ENCODE measurements around the gene NUTM2D.
"Not testable (repeated sequence)": the region's sequence is repeated elsewhere in the genome, so short reads cannot be mapped to it uniquely, and the experiment has no call there.

Gene NUTM2D

DNA sequence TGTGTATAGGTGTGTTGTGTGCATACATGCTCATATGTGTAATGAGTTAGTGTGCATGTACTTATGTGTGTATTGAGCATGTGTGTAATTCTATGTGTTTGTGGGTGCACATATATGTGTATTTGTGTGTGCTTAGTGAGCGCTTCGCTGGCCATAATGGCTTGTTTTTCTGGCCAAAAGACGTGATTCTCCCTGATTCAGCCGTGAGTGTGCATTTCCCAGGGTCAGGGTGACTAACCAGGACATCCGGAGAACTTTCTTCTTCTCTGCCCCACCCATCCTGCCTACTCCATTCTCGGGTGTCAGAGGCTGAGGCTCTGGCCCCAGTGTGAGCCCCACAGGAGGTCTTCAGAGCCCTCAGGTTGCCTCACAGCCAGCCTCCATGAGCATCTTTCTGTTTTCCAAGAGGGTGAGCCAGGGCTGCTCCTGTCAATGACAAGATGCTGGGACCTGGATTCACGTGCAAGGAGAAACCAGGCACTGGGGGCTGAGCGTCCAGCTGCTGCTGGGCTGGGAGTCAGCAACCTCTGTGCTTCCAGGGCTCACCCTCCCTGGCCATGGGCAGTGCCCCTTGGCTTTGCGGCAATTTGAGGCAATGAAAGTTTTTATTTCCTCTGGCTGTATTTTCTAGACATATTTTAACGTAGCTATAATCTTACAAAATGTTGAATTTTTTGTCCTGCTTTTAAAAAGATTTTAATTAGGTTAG, 25.8 kb downstream of the NUTM2D start:
- not testable (repeated sequence) for H3K9ac ChIP-seq (ENCODE audit: low read length); H3K9me3 ChIP-seq (ENCODE audit: control insufficient read depth, low read depth, low read length); H3K4me3 ChIP-seq (ENCODE audit: low read length); H3K27ac ChIP-seq (ENCODE audit: low read length); H3K27me3 ChIP-seq (ENCODE audit: control insufficient read depth, insufficient read depth, low read length); H3K36me3 ChIP-seq (ENCODE audit: control insufficient read depth, low read depth, low read length); H3K4me1 ChIP-seq (ENCODE audit: control insufficient read depth, low read depth, low read length)

DNA sequence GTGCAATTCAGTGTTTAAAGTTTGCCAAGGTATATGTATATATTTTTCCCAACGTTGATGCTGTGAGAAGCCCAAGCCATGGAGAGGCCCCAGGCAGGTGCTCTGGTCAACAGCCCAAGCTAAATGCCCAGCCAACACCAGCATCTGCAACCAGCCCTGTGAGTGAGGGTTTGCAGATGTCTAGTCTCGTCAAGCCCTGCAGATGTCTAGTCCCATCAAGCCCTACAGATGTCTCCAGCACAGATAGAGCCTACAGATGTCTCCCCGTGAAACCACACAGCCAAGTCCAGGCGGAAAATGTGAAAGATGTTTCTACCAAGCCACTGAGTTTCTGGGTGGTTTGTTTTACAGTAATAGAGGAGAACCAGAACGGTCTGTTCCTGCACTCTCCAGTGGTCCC, 26.7 kb downstream of the NUTM2D start:
- not testable (repeated sequence) for H3K9me3 ChIP-seq (ENCODE audit: control insufficient read depth, low read depth, low read length); H3K4me1 ChIP-seq (ENCODE audit: control insufficient read depth, low read depth, low read length); H3K27ac ChIP-seq (ENCODE audit: low read length); H3K9ac ChIP-seq (ENCODE audit: low read length); H3K27me3 ChIP-seq (ENCODE audit: control insufficient read depth, insufficient read depth, low read length); H3K4me3 ChIP-seq (ENCODE audit: low read length); H3K36me3 ChIP-seq (ENCODE audit: control insufficient read depth, low read depth, low read length)

DNA sequence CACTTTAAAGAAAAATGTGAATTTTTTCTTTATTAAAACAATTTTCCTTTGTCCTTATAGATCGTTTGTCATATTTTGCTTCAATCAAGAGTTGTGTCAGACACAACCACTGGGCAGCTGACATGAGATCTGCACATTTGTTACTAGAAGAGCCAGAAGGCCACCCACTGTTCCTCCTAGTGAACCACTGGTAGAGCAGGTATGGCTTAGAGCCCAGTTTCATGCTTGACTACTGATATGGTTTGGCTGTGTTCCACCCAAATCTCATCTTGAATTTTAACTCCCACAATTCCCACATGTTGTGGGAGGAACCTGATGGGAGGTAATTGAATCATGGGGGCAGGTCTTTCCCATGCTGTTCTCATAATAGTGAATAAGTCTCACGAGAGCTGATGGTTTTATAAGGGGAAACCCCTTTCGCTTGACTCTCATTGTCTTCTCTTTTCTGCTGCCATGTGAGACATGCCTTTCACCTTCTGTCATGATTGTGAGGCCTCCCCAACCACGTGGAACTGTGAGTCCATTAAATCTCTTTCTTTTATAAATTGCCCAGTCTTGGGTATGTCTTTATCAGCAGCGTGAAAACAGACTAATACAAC, 28.3 kb downstream of the NUTM2D start:
- H3K9me3 ChIP-seq (ENCODE audit: control insufficient read depth, low read depth, low read length); H3K9ac ChIP-seq (ENCODE audit: low read length); H3K4me1 ChIP-seq (ENCODE audit: control insufficient read depth, low read depth, low read length); H3K4me3 ChIP-seq (ENCODE audit: low read length); H3K27ac ChIP-seq (ENCODE audit: low read length); H3K36me3 ChIP-seq (ENCODE audit: control insufficient read depth, low read depth, low read length); H3K27me3 ChIP-seq (ENCODE audit: control insufficient read depth, insufficient read depth, low read length): not testable (repeated sequence)

DNA sequence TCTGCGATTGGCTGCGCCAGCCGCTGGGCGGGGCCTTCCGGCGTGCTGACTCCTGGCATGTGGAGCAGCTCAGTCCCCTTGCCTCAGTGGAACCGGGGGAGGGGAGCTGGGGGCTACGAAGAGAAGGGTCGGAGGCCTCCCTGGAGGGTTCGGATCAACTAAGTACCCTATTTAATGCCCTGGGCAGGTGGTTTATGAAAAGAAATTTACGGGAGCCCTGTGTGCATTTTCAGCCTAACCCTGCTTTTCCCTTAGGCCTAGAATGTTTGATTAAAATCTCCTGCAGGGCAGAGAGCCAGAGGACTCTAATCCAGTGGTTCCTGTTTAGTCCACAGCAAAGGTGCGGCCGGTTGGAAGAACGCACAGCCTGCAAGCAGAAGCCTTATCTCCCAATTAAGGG, 33.8 kb downstream of the NUTM2D start:
- H3K27me3 ChIP-seq (ENCODE audit: control insufficient read depth, insufficient read depth, low read length); H3K9me3 ChIP-seq (ENCODE audit: control insufficient read depth, low read depth, low read length): not testable (repeated sequence)

DNA sequence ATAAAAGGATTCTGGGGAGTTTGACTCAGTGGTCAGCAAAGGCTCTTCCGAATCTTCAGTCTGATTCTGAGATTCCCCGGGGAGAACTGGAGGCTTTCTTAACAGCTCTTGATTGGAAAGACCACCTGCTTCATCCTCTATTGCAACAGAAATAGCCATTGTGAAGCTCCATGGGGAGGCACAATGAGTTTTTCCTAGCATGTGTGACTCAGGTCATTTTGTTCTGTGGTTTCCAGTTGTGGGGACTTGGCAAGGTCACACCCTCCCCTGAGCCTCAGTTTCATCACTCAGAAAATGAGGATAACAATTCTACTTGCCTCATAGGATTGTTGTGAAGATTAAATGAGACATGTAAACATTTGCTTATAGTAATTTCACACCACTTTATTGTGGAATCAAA, 38.7 kb downstream of the NUTM2D start:
- not testable (repeated sequence) for H3K9ac ChIP-seq (ENCODE audit: low read length); H3K4me1 ChIP-seq (ENCODE audit: control insufficient read depth, low read depth, low read length); H3K36me3 ChIP-seq (ENCODE audit: control insufficient read depth, low read depth, low read length); H3K27me3 ChIP-seq (ENCODE audit: control insufficient read depth, insufficient read depth, low read length); H3K27ac ChIP-seq (ENCODE audit: low read length); H3K9me3 ChIP-seq (ENCODE audit: control insufficient read depth, low read depth, low read length); H3K4me3 ChIP-seq (ENCODE audit: low read length)

More for the DNA sequence above, 33.8 kb downstream of the NUTM2D start:
- H3K27ac ChIP-seq (ENCODE audit: low read length); H3K36me3 ChIP-seq (ENCODE audit: control insufficient read depth, low read depth, low read length); H3K4me3 ChIP-seq (ENCODE audit: low read length); H3K9ac ChIP-seq (ENCODE audit: low read length); H3K4me1 ChIP-seq (ENCODE audit: control insufficient read depth, low read depth, low read length): not testable (repeated sequence)

DNA sequence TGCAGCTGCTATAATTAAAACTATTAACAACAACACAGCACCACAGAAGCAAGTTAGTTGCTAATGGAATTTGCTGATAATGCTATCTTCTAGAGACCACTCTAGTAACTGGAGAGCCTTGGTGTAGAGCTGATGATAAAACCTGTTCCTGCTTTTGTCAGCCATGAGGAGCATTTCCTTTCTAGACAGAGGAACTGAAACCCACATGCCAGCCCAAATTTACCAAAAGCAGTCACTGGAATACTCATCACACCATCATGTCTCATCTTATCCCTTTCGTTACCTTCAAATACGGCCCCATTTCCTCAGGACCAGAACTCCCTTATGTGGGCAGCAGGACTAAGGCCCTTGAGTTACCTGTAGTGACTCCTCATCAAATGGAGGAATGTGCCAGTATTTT, 40.9 kb downstream of the NUTM2D start:
- not testable (repeated sequence) for H3K9ac ChIP-seq (ENCODE audit: low read length); H3K4me1 ChIP-seq (ENCODE audit: control insufficient read depth, low read depth, low read length); H3K27ac ChIP-seq (ENCODE audit: low read length); H3K27me3 ChIP-seq (ENCODE audit: control insufficient read depth, insufficient read depth, low read length); H3K9me3 ChIP-seq (ENCODE audit: control insufficient read depth, low read depth, low read length); H3K4me3 ChIP-seq (ENCODE audit: low read length); H3K36me3 ChIP-seq (ENCODE audit: control insufficient read depth, low read depth, low read length)

DNA sequence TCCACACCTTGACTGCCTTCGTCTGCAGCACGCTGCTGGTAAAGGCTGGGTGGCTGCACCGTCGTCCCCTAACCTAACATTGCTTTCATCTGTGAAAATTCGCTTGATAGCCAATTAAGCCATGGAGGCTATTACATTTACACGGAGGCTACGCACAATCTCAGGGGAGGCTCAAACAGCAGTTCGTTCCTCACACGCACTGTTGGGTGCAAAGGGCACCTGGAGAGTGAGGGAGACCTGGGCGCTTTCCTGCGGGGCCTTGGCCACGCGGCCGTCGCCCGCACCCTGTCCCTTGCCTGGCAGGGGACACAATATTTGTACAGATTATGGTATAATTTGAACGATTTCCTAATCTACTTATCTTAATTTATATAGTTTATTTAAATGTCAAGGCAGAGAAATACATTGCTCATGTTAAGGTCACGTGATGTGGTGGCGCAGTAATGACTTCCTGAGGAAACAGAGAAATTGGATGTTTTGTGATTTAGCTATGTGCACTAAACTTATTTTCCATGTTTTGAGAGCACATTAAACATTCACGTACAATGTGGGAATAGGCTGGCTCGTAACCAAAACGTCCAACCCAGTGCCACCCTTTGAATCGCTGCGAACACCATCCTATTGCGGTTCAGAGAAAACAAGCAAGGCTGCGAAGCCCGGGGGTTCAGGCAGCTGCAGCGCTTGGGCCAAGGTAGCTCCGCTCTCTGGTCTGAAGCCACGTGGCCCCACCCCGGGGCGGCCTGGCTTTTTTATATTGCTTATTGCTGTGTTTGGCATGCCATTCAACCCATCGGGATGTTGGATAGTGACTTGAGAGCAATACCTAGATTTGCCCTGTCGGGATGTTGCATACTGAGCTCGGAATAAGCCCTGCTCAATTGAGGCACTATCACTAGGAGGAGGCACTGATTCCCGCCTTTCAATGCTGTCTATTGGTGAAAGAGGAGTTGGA, 50.2 kb downstream of the NUTM2D start:
- not testable (repeated sequence) for H3K4me3 ChIP-seq (ENCODE audit: low read length); H3K4me1 ChIP-seq (ENCODE audit: control insufficient read depth, low read depth, low read length); H3K9me3 ChIP-seq (ENCODE audit: control insufficient read depth, low read depth, low read length); H3K27ac ChIP-seq (ENCODE audit: low read length); H3K27me3 ChIP-seq (ENCODE audit: control insufficient read depth, insufficient read depth, low read length); H3K9ac ChIP-seq (ENCODE audit: low read length); H3K36me3 ChIP-seq (ENCODE audit: control insufficient read depth, low read depth, low read length)

DNA sequence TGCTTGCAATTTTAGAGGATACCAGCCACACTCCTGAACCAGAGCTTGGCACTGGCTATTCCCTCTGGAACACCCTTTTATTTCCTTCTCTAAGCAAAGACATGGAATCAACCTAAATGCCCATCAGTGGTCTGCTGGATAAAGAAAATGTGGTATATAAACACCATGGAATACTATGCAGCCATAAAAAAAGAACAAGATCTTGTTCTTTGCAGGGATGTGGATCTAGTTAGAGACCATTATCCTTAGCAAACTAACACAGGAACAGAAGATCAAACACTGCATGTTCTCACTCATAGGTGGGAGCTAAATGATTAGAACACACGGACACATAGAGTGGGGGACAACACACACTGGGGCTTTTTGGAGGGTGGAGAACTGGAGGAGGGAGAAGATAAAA, 56.4 kb downstream of the NUTM2D start:
- not testable (repeated sequence) for H3K27me3 ChIP-seq (ENCODE audit: control insufficient read depth, insufficient read depth, low read length); H3K36me3 ChIP-seq (ENCODE audit: control insufficient read depth, low read depth, low read length); H3K9me3 ChIP-seq (ENCODE audit: control insufficient read depth, low read depth, low read length); H3K4me1 ChIP-seq (ENCODE audit: control insufficient read depth, low read depth, low read length); H3K9ac ChIP-seq (ENCODE audit: low read length); H3K4me3 ChIP-seq (ENCODE audit: low read length); H3K27ac ChIP-seq (ENCODE audit: low read length)

Data from iPS-18a (cell line).